NCI-H69 (cell line): Measurements from ENCODE around the gene MRTFA.
"Not testable (repeated sequence)": the region's sequence is repeated elsewhere in the genome, so short reads cannot be mapped to it uniquely, and the experiment has no call there.

Source experiments
- DNase-seq: peaks from one replicate; lab custom pipeline; 2025; lab: John Stamatoyannopoulos, UW

MRTFA gene

GRCh38 chr22:40394607-40395006 lies 241.9 kb downstream of the MRTFA start:
- peak; percentile 52 for DNase-seq

- DNase-seq = no peak
Observed at GRCh38 chr22:40392618-40393017, 243.9 kb downstream of the MRTFA start.

DNA sequence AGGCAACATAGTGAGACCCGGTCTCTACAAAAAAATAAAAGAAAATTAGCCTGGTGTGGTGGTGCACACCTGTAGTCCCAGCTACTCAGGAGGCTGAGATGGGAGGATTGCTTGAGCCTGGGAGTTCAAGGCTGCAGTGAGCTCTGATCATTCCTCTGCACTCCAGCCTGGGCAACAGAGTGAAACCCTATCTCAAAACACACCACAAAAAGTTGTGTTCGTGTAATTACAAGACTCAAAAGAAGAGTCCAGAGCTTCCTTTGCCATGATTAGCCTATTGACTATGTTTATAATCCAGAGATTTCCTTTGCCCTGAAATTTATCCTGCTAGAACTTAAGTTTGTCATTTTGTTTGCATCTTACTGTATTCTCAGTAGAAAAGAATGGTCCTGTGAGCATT lies 245.1 kb downstream of the MRTFA start:
- DNase-seq = no peak

- DNase-seq = no peak
Observed at GRCh38 chr22:40388231-40388630, 248.3 kb downstream of the MRTFA start.

DNA sequence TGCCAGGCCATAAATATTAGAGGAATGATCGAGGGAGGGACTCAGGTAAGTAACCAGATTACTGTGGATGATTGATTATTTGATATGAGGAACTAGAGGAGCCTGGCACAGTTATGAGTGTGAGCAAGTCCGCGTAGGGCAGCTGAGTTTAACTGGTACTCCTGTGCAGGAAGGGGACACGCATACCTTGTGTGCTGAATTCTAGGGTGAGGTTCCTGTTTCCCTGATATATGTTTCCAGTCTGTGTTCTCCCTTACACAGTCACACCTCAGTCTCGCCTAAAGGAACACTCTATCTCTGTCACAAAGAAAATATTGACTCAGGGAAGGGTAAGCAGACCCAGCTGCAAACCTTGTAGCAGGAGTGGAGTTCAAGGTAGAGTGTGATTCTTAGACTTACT lies 248.8 kb downstream of the MRTFA start:
- peak; percentile 59 for DNase-seq

GRCh38 chr22:40385036-40385782 lies 251.3 kb downstream of the MRTFA start:
- DNase-seq = no peak

GRCh38 chr22:40383905-40384304 lies 252.6 kb downstream of the MRTFA start:
- DNase-seq = no peak

GRCh38 chr22:40381461-40381860 lies 255.1 kb downstream of the MRTFA start:
- no peak for DNase-seq

GRCh38 chr22:40378448-40378847 lies 258.1 kb downstream of the MRTFA start:
- not testable (repeated sequence) for DNase-seq

DNA sequence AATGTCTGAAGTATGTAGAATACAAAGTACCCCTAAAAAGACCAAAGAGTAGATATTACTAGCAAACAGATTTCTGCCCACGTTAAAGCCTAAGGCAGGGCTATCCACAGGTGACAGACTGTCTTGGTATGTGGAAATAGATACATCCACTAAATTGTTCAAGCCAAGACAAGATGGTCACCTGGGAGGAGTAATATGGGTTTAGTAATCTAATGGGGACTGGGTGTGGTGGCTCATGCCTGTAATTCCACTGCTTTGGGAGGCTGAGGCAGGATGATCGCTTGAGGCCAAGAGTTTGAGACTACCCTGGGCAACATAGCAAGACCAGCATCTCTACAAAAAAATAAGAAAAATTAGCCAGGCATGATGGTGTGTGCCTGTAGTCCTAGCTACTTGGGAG lies 258.6 kb downstream of the MRTFA start:
- no peak for DNase-seq

DNA sequence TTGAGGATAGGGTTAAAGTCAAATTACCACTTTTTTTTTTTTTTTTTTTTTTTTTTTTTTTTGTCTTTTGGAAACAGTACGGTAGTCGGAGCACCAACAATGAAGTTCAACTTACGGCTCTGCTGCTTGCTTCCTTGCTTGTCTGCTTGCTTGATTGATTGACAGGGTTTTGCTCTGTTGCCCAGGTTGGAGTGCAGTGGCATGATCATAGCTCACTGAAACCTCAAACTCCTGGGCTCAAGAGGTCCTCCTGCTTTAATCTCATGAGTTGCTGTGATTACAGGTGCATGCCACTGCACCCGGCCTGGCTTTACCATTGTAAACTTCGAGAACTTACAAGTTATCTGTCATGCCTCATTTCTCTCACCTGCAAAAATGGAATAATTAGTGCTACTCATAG lies 260.4 kb downstream of the MRTFA start:
- DNase-seq = no peak

DNA sequence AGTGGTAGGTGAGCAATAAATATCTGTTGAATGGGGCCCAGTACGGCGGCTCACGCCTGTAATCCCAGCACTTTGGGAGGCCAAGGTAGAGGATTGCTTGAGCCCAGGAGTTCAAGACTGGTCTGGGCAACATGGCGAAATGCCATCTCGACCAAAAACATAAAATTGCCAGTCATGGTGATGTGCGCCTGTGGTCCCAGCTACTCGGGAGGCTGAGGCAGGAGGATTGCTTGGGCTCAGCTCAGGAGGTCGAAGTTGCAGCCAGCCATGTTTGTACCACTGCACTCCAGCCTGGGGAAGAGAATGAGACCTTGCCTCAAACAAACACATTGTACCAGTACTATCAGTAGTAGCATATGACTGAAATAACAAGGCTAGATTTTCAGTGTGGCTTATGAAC lies 262.0 kb downstream of the MRTFA start:
- DNase-seq = no peak

DNA sequence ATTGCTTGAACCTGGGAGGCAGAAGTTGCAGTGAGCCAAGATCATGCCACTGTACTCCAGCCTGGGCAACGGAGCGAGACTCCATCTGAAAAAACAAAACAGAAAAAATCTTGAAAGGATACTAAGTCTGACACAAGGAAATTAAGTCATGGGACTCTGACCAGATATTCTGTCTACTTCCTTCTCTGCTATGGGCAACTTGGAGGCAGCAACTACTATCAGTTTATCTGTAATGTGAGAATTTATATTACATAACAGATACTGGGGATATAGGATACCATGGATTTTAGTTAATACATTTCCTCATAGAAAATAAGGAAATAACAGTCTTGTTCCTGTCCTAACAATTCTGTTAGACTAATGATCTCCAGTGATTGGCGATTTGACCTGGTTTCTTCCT lies 267.7 kb downstream of the MRTFA start:
- no peak for DNase-seq

DNA sequence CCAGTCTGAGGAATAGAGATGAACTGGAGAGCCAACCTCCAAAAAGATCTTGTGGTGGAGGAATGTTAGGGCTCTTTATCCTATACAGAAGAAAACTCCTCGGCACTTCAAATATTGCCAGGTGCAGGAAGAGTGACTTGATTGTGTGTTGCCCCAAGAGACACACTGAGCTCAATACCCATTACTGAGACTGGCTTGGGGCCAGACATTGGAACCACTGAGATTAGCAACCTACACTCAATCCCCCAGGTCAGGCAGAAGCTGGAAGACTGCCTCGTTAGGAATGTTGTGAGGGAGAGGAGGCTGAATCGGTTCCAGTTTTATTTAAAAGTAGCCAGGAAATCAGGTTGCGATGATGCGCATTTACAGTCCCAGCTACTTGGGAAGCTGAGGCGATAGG lies 268.5 kb downstream of the MRTFA start:
- DNase-seq = peak; percentile 11

DNA sequence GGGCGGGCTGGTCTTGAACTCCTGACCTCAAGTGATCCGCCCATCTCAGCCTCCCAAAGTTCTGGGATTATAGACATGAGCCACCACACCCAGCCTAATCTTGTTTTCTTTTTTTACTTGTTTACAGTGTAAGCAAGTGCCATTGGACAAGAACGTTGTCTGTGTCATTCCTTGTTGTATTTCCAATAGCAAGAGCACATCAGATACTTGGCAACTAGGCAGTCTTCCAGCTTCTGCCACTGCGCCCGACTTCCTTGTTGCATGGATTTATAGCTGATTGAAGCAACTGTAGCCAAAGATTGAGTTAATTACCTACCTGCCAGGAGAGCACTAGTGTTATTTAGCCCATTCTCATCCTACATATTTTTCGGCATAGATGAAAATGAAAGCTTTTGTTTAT lies 269.2 kb downstream of the MRTFA start:
- DNase-seq = no peak

DNA sequence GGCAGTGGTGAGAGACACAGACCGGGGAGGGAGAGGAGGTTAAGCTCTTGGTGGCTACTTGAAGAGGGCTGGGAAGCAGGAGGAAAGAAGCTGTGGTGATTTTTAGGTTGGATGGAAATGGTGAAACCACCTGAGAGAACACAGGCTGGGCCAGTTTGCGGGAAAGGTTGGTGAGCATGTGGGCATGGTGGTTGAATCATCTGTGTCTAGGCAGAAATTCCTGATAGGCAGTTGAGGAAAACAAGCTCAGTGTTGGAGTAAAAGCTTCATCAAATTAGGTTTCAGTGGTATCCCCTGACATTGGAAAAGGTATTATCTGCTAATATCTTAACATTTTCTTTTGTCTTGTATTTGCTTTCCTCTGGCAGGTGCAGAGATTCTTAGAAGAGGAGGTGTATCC lies 270.5 kb downstream of the MRTFA start:
- DNase-seq = no peak

- DNase-seq = no peak
Observed at GRCh38 chr22:40364431-40364830, 272.1 kb downstream of the MRTFA start.

GRCh38 chr22:40363059-40363458 lies 273.5 kb downstream of the MRTFA start:
- DNase-seq = no peak

- no peak for DNase-seq
Observed at GRCh38 chr22:40361100-40361499, 275.4 kb downstream of the MRTFA start.
